GM19395 (cell line): ENCODE data around the gene ERVH48-1.
A peak's percentile ranks its signal among the peaks of the same experiment; 100 is the strongest.
"Not testable (repeated sequence)": the region's sequence is repeated elsewhere in the genome, so short reads cannot be mapped to it uniquely, and the experiment has no call there.

Experiments
- ATAC-seq: cut with Tn5 transposase; IDR thresholded peaks from one replicate; pipeline ENCODE4 v1.9.1; 2021; ENCODE audit warnings: mild to moderate bottlenecking, moderate library complexity; ENCODE audit not compliant: unreplicated experiment

The ERVH48-1 gene

GRCh38 chr21:42925114-42925926 is at the start of gene ERVH48-1:
TSS of gene ERVH48-1 (minus strand) at chr21:42925630. CDS start at chr21:42919006, 6,624 bp downstream.
- ATAC-seq = no peak

DNA sequence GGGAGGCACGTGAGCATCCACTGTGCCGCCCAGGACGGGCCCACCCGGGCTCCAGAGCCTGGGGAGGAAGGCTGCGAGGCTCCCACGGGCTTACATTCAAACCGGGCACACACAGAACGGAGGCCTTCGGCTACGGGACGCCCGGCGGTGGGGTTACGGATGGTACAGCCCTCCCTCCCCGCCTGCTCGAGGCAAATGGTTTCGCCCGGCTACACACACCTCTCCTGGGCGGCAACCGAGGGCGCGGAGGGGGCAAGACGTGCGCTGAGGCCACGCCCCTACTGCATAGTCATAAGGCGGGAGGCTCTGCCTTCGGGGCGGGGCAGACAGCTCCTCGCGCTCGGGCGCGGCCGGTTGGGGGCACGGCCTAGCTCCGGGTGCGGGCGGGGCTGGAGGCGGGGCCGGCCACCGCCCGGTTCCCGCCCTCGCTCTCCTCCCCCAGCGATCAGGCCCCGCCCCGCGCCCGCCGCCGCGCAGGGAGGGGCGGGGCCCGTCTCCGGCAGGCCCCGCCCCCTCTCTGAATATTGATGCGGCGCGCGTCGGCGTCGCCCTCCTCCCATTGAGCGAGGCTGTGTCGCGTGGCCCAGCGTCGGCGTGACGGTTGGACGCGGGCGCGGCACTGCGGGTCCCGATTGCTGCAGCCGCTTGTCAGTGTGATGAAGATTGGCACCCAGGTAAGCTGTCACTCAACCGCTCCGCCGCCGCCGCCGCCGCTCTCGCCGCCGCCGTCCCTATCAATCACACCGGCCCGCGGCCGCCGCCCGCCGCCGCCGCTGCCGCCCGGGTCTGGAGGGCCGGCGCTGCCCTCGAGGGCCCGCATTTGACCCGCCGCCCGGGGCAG is 48.8 kb upstream of the ERVH48-1 start, which contains the start of gene PKNOX1:
Gene PKNOX1 (plus strand): TSS at position 572 of the 841 bp plus-strand sequence. CDS start 29,820 bp downstream, outside the sequence.
- peak; percentile 90 for ATAC-seq

DNA sequence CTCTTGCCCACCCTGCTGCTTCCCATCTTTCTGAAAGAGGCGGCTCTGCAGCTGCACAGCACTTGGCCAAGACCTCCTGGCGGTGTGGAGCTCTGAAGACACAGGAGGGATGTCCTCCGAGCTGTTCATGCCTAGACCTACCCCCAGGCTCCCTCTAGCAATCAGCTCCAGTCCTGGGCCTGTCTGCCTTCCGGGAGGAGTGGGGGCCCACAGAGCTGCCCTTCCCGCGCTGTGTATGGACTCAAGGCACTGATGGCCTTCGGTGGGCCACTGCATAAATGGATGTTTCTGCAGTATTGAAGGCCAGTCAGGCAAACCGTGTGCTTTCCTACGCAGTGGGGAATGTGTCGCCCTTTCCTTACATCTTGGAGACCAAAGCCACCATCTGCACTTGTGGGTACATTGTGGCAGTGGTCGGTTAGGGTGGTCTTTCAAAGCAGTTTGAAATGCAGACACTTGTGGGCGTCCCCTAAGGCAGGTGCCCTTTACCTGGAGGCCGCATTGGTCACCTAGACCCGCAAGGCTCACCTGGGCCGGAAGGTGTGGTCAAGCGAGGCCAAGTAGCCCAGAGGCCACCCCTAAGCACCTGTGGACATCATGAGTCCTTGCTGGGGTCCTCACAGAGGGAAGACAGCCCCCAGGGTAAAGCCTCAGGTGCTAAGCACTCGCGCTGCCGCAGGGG is 48.0 kb upstream of the ERVH48-1 start:
- no peak for ATAC-seq

DNA sequence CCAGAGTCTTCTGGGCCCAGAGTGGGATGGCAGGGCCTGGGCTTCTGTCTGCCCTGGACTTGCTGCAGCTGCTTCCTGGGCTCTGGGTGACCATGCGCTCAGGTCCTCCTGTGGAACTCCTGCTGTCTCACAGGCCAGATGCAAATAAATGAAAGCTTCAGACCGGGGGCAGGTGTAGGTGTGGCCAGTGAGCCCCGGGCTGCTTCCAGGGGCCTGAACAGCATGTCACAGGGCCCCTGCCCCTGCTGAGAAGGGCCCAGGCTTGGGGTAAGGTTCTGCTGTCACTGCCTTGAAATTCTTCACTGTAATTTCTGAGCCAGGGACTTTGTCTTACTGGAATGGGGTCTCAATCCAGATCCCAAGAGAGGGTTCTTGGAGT is 46.5 kb upstream of the ERVH48-1 start:
- no peak for ATAC-seq

DNA sequence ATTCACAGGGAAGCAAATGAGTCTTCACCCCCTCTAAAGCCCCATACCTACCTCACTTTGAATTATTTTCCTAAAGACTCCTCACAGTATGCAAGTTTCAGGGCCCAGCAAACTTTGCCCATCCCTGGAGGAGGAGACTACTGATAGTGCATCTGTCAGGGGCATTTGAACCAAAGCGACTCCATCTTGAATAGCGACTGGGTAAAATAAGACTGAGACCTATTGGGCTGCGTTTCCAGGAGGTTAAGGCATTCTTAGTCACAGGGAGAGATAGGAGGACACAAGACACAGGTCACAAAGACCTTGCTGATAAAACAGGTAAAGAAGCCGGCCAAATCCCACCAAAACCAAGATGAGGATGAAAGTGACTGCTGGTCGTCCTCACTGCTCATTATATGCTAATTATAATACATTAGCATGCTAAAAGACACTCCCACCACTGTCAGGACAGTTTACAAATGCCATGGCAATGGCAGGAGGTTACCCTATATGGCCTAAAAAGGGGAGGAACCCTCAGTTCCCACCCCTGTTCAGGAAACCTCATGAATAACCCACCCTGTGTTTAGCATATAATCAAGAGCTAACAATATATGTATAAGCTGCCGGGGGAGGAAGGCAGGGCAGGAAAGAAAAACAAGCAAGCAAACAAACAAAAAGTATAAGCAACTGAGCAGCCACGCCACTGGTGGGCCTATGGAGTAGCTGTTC is 45.7 kb upstream of the ERVH48-1 start:
- ATAC-seq = no peak

DNA sequence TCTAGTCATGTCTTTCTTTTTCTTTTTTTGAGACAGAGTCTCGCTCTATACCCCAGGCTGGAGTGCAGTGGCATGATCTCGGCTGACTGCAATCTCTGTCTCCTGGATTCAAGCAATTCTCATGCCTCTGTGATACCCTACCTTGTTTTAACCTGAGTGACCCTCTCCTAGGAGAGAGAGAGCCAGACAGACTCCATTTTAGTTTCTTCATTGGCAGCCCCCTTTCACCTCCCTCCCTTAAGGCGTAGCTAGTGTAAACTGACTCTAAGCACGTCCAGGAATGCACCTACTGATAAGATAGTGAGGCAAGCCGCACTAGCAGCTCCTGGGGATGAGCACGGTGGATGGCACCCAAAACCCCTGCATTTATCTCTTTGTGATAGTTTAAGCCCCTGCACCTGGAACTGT is 43.8 kb upstream of the ERVH48-1 start:
- ATAC-seq = no peak

GRCh38 chr21:42967616-42968015 is 42.2 kb upstream of the ERVH48-1 start:
- ATAC-seq = not testable (repeated sequence)

GRCh38 chr21:42965211-42965560 is 39.8 kb upstream of the ERVH48-1 start:
- ATAC-seq = no peak

- ATAC-seq = no peak
Measured at GRCh38 chr21:42964546-42965210, 39.2 kb upstream of the ERVH48-1 start.

GRCh38 chr21:42964086-42964485 is 38.7 kb upstream of the ERVH48-1 start:
- no peak for ATAC-seq

DNA sequence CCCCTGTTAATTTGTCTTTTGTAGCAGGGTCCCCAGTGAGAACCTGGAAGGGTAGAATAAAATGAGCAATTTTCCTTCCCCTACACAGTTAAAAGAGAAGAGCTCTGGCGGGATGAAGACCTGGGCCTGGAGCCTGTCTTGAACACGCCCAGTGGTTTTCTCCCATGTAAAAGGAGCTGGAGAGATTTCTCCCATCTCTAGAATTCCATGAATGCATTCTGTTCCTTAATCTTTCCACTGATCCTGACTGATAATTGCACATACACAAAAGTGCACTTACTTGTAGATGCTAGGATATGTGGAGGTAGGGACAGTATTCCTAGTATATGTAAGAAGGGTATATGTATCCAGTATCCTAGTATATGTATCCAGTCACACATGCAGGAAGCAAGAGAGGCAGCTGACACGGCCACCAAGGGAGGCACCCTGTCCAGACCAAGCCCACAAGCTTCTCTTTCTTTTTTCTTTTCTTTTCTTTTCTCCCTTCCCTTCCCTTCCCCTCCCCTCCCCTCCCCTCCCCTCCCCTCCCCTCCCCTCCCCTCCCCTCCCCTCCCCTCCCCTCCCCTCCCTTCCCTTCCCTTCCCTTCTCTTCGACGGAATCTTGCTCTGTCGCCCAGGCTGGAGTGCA is 37.1 kb upstream of the ERVH48-1 start:
- ATAC-seq = no peak

DNA sequence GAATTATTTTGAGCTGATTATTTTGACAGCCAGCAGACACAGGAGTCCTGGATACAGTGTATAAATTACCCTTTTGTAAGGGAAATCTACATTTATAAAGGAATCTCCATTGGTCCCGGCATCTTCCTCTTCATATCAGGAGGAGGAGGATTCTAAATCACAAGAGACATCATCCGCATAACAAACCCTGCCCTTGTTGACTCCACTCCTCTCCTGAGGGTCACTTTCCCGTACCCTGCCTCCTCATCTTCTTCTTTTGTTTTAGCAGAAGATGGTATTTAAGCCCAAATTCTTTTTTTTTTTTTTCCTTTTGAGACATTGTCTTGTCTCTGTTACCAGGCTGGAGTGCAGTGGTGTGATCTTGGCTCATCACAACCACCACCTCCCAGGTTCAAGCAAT is 34.3 kb upstream of the ERVH48-1 start:
- no peak for ATAC-seq

GRCh38 chr21:42958122-42958521 is 32.7 kb upstream of the ERVH48-1 start:
- not testable (repeated sequence) for ATAC-seq

DNA sequence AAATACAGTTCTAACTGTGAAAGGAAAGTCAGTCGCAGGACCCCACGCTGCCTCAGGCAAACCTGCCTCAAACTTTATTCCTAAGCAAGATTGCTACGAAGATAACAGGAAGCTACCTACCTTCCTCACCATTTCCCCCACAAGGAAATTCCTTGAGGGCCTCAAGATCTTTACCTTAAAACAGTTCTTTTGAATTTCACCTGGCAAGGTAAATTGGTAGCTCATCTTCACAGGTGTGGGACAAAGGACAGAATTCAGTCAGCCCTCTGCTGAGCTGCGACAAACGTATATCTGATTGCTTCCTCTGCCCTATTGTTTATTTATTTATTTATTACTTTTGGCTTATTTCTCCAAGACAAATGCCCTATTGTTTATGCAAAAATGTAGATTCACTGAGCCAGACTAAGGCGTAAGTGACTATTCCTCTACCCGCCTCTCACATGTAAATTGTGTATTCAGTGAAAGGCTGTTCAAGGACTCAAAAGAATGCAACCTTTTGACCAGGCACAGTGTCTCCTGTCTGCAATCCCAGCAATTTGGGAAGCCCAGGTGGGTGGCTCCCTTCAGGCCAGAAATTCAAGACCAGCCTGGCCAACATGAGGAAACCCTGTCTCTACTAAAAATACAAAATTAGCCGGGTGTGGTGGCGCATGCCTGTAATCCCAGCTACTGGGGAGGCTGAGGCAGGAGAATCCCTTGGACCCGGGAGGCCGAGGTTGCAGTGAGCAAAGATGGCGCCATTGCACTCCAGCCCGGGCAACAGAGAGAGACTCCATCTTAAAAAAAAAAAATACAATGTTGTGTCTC is 31.6 kb upstream of the ERVH48-1 start:
- ATAC-seq = no peak

- ATAC-seq = not testable (repeated sequence)
Measured at GRCh38 chr21:42951193-42951592, 25.8 kb upstream of the ERVH48-1 start.

DNA sequence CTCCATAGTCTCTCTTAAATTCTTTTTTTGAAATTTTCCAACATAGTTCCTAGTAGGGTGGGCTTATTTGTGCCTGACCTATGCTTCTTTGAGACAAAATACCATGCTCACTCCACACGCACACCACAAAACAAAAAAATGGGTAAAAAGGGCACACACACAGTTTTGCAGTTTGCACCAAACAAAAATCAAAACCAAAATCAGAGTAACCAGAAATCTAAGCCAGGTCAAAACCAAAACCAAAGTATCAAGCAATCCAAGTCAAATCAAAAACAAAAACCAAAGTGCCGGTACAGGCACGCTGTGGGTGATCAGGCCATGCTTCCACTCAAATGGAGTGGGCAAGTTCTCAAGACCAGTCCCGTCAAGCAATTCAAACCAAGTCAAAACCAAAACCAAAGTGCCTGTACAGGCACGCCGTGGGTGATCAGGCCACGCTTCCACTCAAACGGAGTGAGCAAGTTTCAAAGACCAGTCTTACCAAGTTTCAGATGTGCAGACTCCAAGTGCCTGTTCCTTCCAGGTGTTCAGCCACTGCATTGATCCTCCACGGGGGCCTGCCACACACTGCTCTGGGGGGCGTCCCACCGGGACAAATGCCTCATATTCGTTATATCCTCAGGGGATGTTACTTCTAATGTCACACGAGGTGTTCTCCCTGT is 23.8 kb upstream of the ERVH48-1 start:
- ATAC-seq = not testable (repeated sequence)

- ATAC-seq = no peak
Measured at GRCh38 chr21:42942244-42942643, 16.8 kb upstream of the ERVH48-1 start.

DNA sequence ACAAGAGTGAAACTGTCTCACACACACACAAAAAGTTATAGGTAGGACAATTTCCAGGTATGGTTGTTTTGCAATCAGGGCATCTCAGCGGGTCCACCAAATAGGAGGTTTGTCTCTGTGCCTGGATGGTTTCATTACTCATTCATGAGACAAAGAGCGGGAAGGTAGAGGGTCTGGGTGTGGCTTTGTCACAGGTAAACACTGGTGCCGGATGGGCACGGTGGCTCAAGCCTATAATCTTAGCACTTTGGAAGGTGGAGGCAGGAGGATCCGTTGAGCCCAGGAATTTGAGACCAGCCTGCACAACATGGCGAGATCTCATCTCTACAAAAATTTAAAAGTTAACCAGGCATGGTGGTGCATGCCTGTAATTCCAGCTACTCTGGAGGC is 16.3 kb upstream of the ERVH48-1 start:
- ATAC-seq = no peak
